Mesenchymal stem cell (in vitro differentiated cells and primary cell): ENCODE results near the gene LIMCH1.

Source experiments
- DNase-seq: peaks from one replicate; pipeline ENCODE4 v3.0.0-alpha.2; 2013
- H2AFZ ChIP-seq: one replicate; pipeline ENCODE4 v1.6.1; 2013; ENCODE audit warnings: low read depth, mild to moderate bottlenecking, control low read depth, inconsistent platforms, low read length, moderate library complexity
- H2AK5ac ChIP-seq: 2 replicates; pipeline ENCODE4 v1.6.1; 2013; ENCODE audit warnings: low read length, moderate library complexity, mild to moderate bottlenecking, inconsistent platforms; ENCODE audit not compliant: severe bottlenecking
- H2BK120ac ChIP-seq: one replicate; pipeline ENCODE4 v1.6.1; 2013; ENCODE audit warnings: low read depth, mild to moderate bottlenecking, inconsistent platforms, low read length, moderate library complexity
- H2BK12ac ChIP-seq, 2 experiments: one replicate each; pipeline ENCODE4 v1.6.1; 2013; ENCODE audit warnings: inconsistent platforms in 2 of 2, low read length in 2 of 2, mild to moderate bottlenecking in 2 of 2, moderate library complexity in 2 of 2, control low read depth in 1 of 2
- H2BK15ac ChIP-seq: one replicate; pipeline ENCODE4 v1.6.1; 2013; ENCODE audit warnings: mild to moderate bottlenecking, low read depth, inconsistent platforms; ENCODE audit not compliant: poor library complexity, severe bottlenecking
- H2BK5ac ChIP-seq: 2 replicates; pipeline ENCODE4 v1.6.1; 2013; ENCODE audit warnings: low read depth, mild to moderate bottlenecking, low read length, control low read depth, inconsistent platforms; ENCODE audit not compliant: poor library complexity, severe bottlenecking
- H3K14ac ChIP-seq, 2 experiments: one replicate each; pipeline ENCODE4 v1.6.1; 2013; ENCODE audit warnings: inconsistent platforms in 2 of 2, low read length in 2 of 2, control low read depth in 1 of 2, mild to moderate bottlenecking in 1 of 2, moderate library complexity in 1 of 2
- H3K18ac ChIP-seq, 2 experiments: one replicate each; pipeline ENCODE4 v1.6.1; 2013; ENCODE audit warnings: inconsistent platforms in 2 of 2, low read length in 2 of 2, control low read depth in 1 of 2, low read depth in 1 of 2, mild to moderate bottlenecking in 1 of 2
- H3K23ac ChIP-seq, 2 experiments: one replicate each; pipeline ENCODE4 v1.6.1; 2013; ENCODE audit warnings: inconsistent platforms in 2 of 2, low read length in 2 of 2, mild to moderate bottlenecking in 2 of 2, moderate library complexity in 2 of 2, control low read depth in 1 of 2
- H3K27ac ChIP-seq: 2 replicates; pipeline ENCODE4 v1.5.1; 2013; ENCODE audit warnings: mild to moderate bottlenecking, moderate library complexity, low read length, control low read depth, inconsistent platforms; ENCODE audit not compliant: poor library complexity, severe bottlenecking
- H3K27me3 ChIP-seq, 2 experiments: 2 replicates each; pipeline versions ENCODE4 v1.6.1 to v1.7.0; 2013; ENCODE audit warnings: low read length in 2 of 2, mild to moderate bottlenecking in 2 of 2, moderate library complexity in 2 of 2, control low read depth in 1 of 2, inconsistent platforms in 1 of 2; ENCODE audit not compliant: control insufficient read depth in 1 of 2, insufficient read depth in 1 of 2
- H3K36me3 ChIP-seq, 2 experiments: 2 replicates each; pipeline versions ENCODE4 v1.6.1 to v1.7.0; 2013; ENCODE audit warnings: low read length in 2 of 2, control low read depth in 1 of 2, inconsistent platforms in 1 of 2, low read depth in 1 of 2, mild to moderate bottlenecking in 1 of 2; ENCODE audit not compliant: insufficient read depth in 2 of 2, control insufficient read depth in 1 of 2
- H3K4ac ChIP-seq, 2 experiments: one replicate each; pipeline ENCODE4 v1.6.1; 2013; ENCODE audit warnings: inconsistent platforms in 2 of 2, low read length in 2 of 2, mild to moderate bottlenecking in 2 of 2, moderate library complexity in 2 of 2, control low read depth in 1 of 2, low read depth in 1 of 2
- H3K4me1 ChIP-seq: 2 replicates; pipeline ENCODE4 v1.6.1; 2013; ENCODE audit warnings: low read depth, low read length, control low read depth; ENCODE audit not compliant: control insufficient read depth, insufficient read depth
- H3K4me2 ChIP-seq: 2 replicates; pipeline ENCODE4 v1.6.1; 2013; ENCODE audit warnings: low read length, mild to moderate bottlenecking, inconsistent platforms; ENCODE audit not compliant: poor library complexity, severe bottlenecking
- H3K4me3 ChIP-seq, 2 experiments: 2 replicates each; pipeline versions ENCODE4 v1.5.1 to v1.7.0; 2013; ENCODE audit warnings: low read length in 2 of 2, mild to moderate bottlenecking in 2 of 2, control low read depth in 1 of 2, low read depth in 1 of 2; ENCODE audit not compliant: insufficient read depth in 1 of 2
- H3K79me1 ChIP-seq: replicated peaks from 2 replicates; pipeline ENCODE4 v1.6.1; 2013; ENCODE audit warnings: mild to moderate bottlenecking, control low read depth, low read length, inconsistent platforms; ENCODE audit not compliant: poor library complexity, severe bottlenecking
- H3K9ac ChIP-seq: 2 replicates; pipeline ENCODE4 v1.7.0; 2013; ENCODE audit warnings: mild to moderate bottlenecking, low read length, moderate library complexity
- H3K9me3 ChIP-seq: 2 replicates; pipeline ENCODE4 v1.7.0; 2013; ENCODE audit warnings: mild to moderate bottlenecking, low read length; ENCODE audit not compliant: control insufficient read depth
- H4K8ac ChIP-seq: one replicate; pipeline ENCODE4 v1.6.1; 2013; ENCODE audit warnings: inconsistent platforms, mild to moderate bottlenecking, low read length, moderate library complexity
- H4K91ac ChIP-seq: one replicate; pipeline ENCODE4 v1.6.1; 2013; ENCODE audit warnings: mild to moderate bottlenecking, low read length, inconsistent platforms
- WGBS: methylation state at CpG from one replicate; pipeline ENCODE4 v1.1.7; 2013; ENCODE audit warnings: mixed read lengths; 5-methylcytosine and 5-hydroxymethylcytosine counted together

The LIMCH1 gene

GRCh38 chr4:41712425-41712824 lies 174.5 kb downstream of the LIMCH1 start:
- H3K27ac ChIP-seq = no peak overlapping the region
- 71% methylated on average over 1 of the region's 3 CpGs for WGBS
- no peak overlapping the region for H3K9ac ChIP-seq
- no peak overlapping the region for H2BK15ac ChIP-seq
- no peak overlapping the region for H2AK5ac ChIP-seq
- H2BK5ac ChIP-seq = no peak overlapping the region
- H3K79me1 ChIP-seq = no peaks in the 10 kb centered on the region
- no peaks in the 10 kb centered on the region for H3K9me3 ChIP-seq
- no peak overlapping the region for H3K14ac ChIP-seq
- H2BK12ac ChIP-seq = no peak overlapping the region
- H3K23ac ChIP-seq = no peak overlapping the region
- H3K36me3 ChIP-seq = no peaks in the 10 kb centered on the region
- peaks cover 0 to 5% of the 10 kb centered on the region in 2 experiments for H3K27me3 ChIP-seq
- H3K4me3 ChIP-seq = no peak overlapping the region
- no peak overlapping the region for H2AFZ ChIP-seq
- no peak overlapping the region for H3K4ac ChIP-seq
- no peak overlapping the region for H3K4me2 ChIP-seq
- H3K4me1 ChIP-seq = no peaks in the 10 kb centered on the region
- no peak overlapping the region for H4K91ac ChIP-seq
- DNase-seq = no peak
- H3K18ac ChIP-seq = no peak overlapping the region
- H4K8ac ChIP-seq = no peak overlapping the region
- H2BK120ac ChIP-seq = no peak overlapping the region

- no peak overlapping the region for H2BK5ac ChIP-seq
- H3K18ac ChIP-seq = peak overlapping the region in 1 of 2 experiments; percentile 1
- no peak overlapping the region for H3K27ac ChIP-seq
- no peak overlapping the region for H3K23ac ChIP-seq
- H2BK12ac ChIP-seq = no peak overlapping the region
- H3K79me1 ChIP-seq = no peaks in the 10 kb centered on the region
- no peak overlapping the region for H3K4me3 ChIP-seq
- H3K14ac ChIP-seq = no peak overlapping the region
- no peak overlapping the region for H2BK15ac ChIP-seq
- no peaks in the 10 kb centered on the region for H3K4me1 ChIP-seq
- H3K4ac ChIP-seq = no peak overlapping the region
- no peak for DNase-seq
- H4K8ac ChIP-seq = no peak overlapping the region
- no peak overlapping the region for H3K9ac ChIP-seq
- H4K91ac ChIP-seq = no peak overlapping the region
- no peaks in the 10 kb centered on the region for H3K9me3 ChIP-seq
- no peaks in the 10 kb centered on the region for H3K36me3 ChIP-seq
- H2AK5ac ChIP-seq = no peak overlapping the region
- H3K4me2 ChIP-seq = no peak overlapping the region
- H2BK120ac ChIP-seq = no peak overlapping the region
- peaks cover 0 to 5% of the 10 kb centered on the region in 2 experiments for H3K27me3 ChIP-seq
- WGBS = 88% methylated on average over 1 of the region's 1 CpG
- no peak overlapping the region for H2AFZ ChIP-seq
These were observed 175.8 kb downstream of the LIMCH1 start for GRCh38 chr4:41713768-41714167.

- Histone ChIP-seq H2BK15ac (no peak overlapping the region), H3K9ac (no peak overlapping the region), H2AK5ac (no peak overlapping the region)
These were observed 176.5 kb downstream of the LIMCH1 start for GRCh38 chr4:41714364-41715000.

GRCh38 chr4:41715155-41715554 lies 177.2 kb downstream of the LIMCH1 start:
- no peak overlapping the region for H3K23ac ChIP-seq
- no peak overlapping the region for H2BK12ac ChIP-seq
- WGBS = 97% methylated on average over 1 of the region's 1 CpG
- no peaks in the 10 kb centered on the region for H3K4me1 ChIP-seq
- no peak overlapping the region for H2BK5ac ChIP-seq
- no peak overlapping the region for H2AFZ ChIP-seq
- peaks cover 0 to 5% of the 10 kb centered on the region in 2 experiments for H3K27me3 ChIP-seq
- no peak overlapping the region for H3K4ac ChIP-seq
- H3K18ac ChIP-seq = no peak overlapping the region
- no peak overlapping the region for H3K9ac ChIP-seq
- no peak overlapping the region for H2BK120ac ChIP-seq
- no peak overlapping the region for H3K4me2 ChIP-seq
- H3K27ac ChIP-seq = no peak overlapping the region
- no peak overlapping the region for H4K91ac ChIP-seq
- H3K36me3 ChIP-seq = no peaks in the 10 kb centered on the region
- no peaks in the 10 kb centered on the region for H3K79me1 ChIP-seq
- no peaks in the 10 kb centered on the region for H3K9me3 ChIP-seq
- H2BK15ac ChIP-seq = no peak overlapping the region
- DNase-seq = no peak
- no peak overlapping the region for H3K4me3 ChIP-seq
- no peak overlapping the region for H3K14ac ChIP-seq
- H4K8ac ChIP-seq = no peak overlapping the region
- H2AK5ac ChIP-seq = no peak overlapping the region

More at GRCh38 chr4:41714364-41715000, 176.5 kb downstream of the LIMCH1 start:
- no peak overlapping the region for H3K4me3 ChIP-seq
- no peak overlapping the region for H4K91ac ChIP-seq
- no peak overlapping the region for H4K8ac ChIP-seq
- H3K9me3 ChIP-seq = no peaks in the 10 kb centered on the region
- no peak overlapping the region for H3K14ac ChIP-seq
- no peak overlapping the region for H2AFZ ChIP-seq
- H3K36me3 ChIP-seq = no peaks in the 10 kb centered on the region
- H3K79me1 ChIP-seq = no peaks in the 10 kb centered on the region
- DNase-seq = no peak
- peaks cover 0 to 5% of the 10 kb centered on the region in 2 experiments for H3K27me3 ChIP-seq
- no peak overlapping the region for H2BK5ac ChIP-seq
- 94% methylated on average over 5 of the region's 6 CpGs for WGBS
- no peak overlapping the region for H3K23ac ChIP-seq
- no peak overlapping the region for H2BK12ac ChIP-seq
- no peaks in the 10 kb centered on the region for H3K4me1 ChIP-seq
- no peak overlapping the region for H3K4ac ChIP-seq
- H3K18ac ChIP-seq = no peak overlapping the region
- no peak overlapping the region for H2BK120ac ChIP-seq
- no peak overlapping the region for H3K4me2 ChIP-seq
- H3K27ac ChIP-seq = no peak overlapping the region
